ENCODE results near the gene PTBP1.
A peak's percentile ranks its signal among the peaks of the same experiment; 100 is the strongest.

Gene PTBP1
- 314 to 619 reads per million in 2 experiments for total RNA-seq

- peak; percentile 99 for DNase-seq (ENCODE audit: low read depth)
These were observed at the start of gene PTBP1 for GRCh38 chr19:796692-797527. Gene PTBP1, plus strand, starts transcription at chr19:797452. Its CDS starts 46 bp downstream, at chr19:797498.

GRCh38 chr19:748274-748598 lies 49.0 kb upstream of the PTBP1 start:
- no peak for DNase-seq (ENCODE audit: low read depth)

- no peak for DNase-seq (ENCODE audit: low read depth)
These were observed 47.4 kb upstream of the PTBP1 start for GRCh38 chr19:749811-750210.

GRCh38 chr19:750640-751423 lies 46.4 kb upstream of the PTBP1 start, which contains the start of gene MISP:
Gene MISP, plus strand, starts transcription at chr19:751112. Its CDS starts 5,835 bp downstream, at chr19:756947.
- no peak for DNase-seq (ENCODE audit: low read depth)

- no peak for DNase-seq (ENCODE audit: low read depth)
These were observed 45.5 kb upstream of the PTBP1 start for GRCh38 chr19:751501-752341.

- DNase-seq (ENCODE audit: low read depth), result no peak
These were observed 44.4 kb upstream of the PTBP1 start for GRCh38 chr19:752652-753517.

- DNase-seq (ENCODE audit: low read depth), result no peak
These were observed 42.7 kb upstream of the PTBP1 start for GRCh38 chr19:754530-754929.

- DNase-seq (ENCODE audit: low read depth), result no peak
These were observed 42.2 kb upstream of the PTBP1 start for GRCh38 chr19:755063-755462.

- no peak for DNase-seq (ENCODE audit: low read depth)
These were observed 41.0 kb upstream of the PTBP1 start for GRCh38 chr19:756236-756635.

GRCh38 chr19:756821-757688 lies 40.2 kb upstream of the PTBP1 start:
- DNase-seq (ENCODE audit: low read depth), result no peak

- no peak for DNase-seq (ENCODE audit: low read depth)
These were observed 39.2 kb upstream of the PTBP1 start for GRCh38 chr19:757811-758668.

GRCh38 chr19:763181-763580 lies 34.1 kb upstream of the PTBP1 start:
- DNase-seq (ENCODE audit: low read depth), result no peak

GRCh38 chr19:763869-764268 lies 33.4 kb upstream of the PTBP1 start:
- DNase-seq (ENCODE audit: low read depth), result no peak

- no peak for DNase-seq (ENCODE audit: low read depth)
These were observed 33.0 kb upstream of the PTBP1 start for GRCh38 chr19:764301-764700.

GRCh38 chr19:765179-765738 lies 32.0 kb upstream of the PTBP1 start:
- DNase-seq (ENCODE audit: low read depth), result no peak

- DNase-seq (ENCODE audit: low read depth), result no peak
These were observed 28.8 kb upstream of the PTBP1 start for GRCh38 chr19:768424-768823.

- no peak for DNase-seq (ENCODE audit: low read depth)
These were observed 27.6 kb upstream of the PTBP1 start for GRCh38 chr19:769616-770015.

GRCh38 chr19:771332-771785 lies 25.9 kb upstream of the PTBP1 start:
- DNase-seq (ENCODE audit: low read depth), result no peak

GRCh38 chr19:772063-772462 lies 25.2 kb upstream of the PTBP1 start:
- DNase-seq (ENCODE audit: low read depth), result no peak

Data from T follicular helper cell (primary cell).